GM19328 (cell line): ENCODE data around the gene HECW1.
"Not testable (repeated sequence)": the region's sequence is repeated elsewhere in the genome, so short reads cannot be mapped to it uniquely, and the experiment has no call there.

ENCODE experiments used
- ATAC-seq: cut with Tn5 transposase; IDR thresholded peaks from one replicate; pipeline ENCODE4 v1.9.1; 2021; ENCODE audit warnings: mild to moderate bottlenecking, moderate library complexity; ENCODE audit not compliant: unreplicated experiment

The HECW1 gene

DNA sequence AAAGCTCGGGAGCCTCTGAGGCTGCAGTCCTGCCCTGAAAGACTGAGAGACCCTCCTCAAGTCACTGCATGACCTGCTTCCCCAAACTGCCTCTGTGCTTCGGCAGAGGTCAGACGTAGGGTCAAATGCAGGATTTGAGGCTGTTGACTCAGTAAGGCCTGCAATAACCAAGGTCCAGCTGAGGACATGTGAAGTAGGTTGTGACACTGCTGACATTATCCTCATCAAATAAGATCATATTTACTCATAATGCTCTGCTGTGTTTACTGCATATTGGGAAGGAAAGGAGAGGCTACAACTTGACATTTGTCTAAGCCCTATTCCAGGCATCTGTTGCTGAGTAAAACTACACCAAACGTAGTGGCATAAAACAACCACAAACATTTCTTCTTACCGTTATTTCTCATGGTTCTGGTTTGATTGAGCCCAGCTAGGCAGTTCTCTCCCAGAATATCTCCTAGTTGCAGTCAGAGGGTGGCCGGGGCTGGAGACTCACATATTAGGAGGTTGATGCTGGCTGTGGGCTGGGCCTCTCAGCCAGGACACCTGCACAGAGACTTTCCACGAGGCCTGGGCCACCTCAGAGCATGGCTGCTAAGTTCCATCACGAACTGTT is 348.4 kb downstream of the HECW1 start:
- ATAC-seq = no peak

DNA sequence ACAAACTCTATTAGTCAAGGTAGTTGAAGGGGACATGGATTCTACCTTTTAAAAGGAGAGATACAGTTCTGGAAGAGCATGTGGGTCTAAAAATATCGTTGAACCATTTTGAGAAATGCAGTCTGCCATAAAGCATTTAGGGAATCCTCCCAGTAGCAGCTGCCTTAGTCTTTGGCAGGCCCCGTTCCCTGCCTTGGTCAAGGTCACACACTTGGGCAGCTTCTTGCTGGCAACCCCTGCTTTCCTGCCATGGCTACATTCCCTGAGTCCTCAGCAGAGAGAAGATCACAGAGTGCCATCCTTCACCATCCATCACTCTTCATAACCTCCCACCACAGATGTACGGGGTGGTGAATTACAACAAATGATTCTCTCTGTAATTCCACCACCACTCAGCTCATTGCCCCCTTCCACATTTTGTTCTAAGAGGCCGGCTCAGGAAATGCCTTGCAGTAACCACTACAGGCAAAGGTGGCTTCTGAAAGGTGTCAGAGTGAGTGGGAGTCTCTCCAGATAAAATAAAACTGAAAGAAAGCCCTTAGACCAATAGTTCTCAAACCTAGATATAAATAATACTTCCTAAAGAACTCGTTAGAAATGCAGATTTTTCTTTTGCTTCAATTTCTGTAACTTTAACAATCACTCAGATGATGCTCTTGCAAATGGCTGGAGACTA is 349.0 kb downstream of the HECW1 start:
- ATAC-seq = no peak

DNA sequence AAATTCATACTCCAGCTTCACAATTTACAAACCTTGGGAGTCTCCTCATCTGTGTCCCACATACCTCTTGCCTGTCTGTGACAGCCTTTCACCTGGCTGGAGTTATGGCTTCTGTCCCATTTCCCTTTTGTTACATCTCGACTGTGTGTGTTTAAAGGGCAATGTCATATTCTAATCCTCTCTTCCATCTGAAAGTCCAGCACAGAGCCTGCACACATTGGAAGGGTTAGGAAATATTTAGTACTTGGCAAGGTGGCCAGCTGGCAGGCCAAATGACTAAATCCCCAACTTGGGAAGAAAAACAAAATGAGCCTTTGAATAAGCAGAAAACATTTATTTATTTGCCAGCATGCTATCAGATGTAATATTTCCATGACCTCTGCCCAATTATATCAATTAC is 350.4 kb downstream of the HECW1 start:
- ATAC-seq = no peak

DNA sequence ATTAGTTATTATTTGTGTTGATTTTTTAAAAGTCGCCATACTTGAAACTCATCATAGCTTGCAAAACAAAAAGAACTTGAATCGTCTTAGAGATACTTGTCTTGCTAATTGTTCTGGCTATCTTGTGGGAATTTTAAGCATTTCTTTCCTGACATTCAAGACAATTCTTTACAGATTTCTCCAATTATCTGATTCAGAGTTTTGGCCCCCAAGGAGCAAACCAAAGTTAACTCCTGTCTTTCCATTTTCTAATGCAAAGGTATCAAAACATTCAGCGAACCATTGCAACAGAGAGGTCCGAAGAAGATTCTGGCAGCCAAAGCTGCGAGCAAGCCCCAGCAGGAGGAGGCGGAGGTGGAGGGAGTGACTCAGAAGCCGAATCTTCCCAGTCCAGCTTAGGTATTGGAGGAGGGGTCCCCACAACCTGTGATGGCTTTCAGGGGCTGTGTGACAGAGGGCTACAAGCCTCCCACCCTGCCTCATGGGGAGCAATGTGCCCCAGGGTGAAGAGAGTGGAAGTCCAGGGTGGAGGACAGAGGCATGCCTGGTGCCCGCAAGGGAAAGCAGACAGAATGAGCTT is 351.0 kb downstream of the HECW1 start:
- no peak for ATAC-seq

DNA sequence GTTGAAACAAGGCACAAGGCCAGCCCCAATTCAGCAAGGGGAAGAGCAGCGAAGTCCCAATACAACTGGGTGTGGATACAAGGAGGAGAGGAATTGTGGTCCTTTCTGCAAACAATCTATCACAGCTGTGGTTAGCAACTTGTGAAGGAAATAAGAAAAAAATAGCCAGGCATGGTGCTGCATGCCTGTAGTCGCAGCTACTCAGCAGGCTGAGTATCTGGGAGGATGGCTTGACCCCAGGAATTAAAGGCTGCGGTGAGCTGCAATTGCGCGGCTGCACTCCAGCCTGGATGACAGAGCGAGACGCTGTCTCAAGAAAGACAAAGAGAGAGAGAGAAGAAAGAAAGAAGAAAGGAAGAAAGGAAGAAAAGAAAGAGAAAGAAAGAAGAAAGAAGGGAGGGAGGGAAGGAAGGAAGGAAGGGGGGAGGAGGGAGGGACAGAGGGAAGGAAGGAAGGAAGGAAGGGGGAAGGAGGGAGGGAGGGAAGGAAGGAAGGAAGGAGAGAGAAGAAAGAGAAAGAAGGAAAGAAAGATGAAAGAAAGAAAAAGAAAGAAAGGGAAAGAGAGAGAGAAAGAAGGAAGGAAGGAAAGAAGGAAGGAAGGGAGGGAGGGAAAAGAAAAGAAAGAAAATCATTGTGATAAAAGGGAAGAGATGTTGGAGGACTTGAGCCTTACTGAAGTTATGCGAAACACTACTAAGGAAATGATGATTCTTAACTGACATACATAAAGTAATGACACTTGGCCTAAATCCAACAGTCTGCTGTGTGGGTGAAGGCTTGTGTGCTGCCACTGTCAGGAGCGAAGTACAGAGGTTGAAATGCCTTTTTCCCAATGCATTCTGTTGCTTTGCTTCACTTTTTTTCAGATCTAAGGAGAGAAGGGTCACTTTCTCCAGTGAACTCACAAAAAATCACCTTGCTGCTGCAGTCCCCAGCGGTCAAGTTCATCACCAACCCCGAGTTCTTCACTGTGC is 353.4 kb downstream of the HECW1 start:
- no peak for ATAC-seq

DNA sequence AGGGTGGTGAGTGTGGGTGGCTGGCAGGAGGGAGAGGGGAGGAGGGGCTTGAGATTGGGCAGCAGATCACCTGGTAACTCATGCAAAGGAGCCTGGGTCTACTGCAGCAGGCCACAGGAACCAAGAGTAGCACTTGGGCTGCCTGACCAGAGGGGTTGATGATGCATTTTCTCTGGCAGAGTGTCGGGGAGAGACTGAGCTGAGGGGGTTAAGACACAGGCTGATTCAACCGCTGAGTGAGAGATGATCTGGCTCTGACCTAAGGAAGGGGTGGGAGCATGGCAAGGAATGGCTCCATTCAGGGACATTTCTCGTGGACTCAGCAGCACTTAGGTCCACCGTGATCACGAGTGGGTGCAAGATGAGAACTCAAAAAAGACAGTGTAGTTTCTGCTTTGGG is 355.0 kb downstream of the HECW1 start:
- no peak for ATAC-seq

DNA sequence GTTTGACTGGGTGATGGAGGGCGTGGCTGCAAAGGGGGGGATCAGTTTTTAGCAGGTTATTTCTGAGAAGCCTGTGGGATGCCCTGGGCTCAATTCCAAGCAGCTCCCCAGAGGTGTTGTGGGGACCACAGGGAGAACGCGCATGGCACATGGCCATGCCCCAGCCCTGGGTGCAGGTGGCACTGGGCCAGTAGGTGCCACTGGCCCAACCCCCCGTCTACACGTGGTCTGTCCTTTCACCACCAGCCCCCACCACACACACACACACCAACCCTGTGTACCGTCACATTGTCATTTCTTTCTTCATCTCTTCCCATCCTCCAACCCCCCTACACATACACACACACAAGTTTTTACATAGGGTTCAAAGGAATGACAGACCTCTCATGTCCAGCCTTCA is 355.4 kb downstream of the HECW1 start:
- ATAC-seq = no peak

DNA sequence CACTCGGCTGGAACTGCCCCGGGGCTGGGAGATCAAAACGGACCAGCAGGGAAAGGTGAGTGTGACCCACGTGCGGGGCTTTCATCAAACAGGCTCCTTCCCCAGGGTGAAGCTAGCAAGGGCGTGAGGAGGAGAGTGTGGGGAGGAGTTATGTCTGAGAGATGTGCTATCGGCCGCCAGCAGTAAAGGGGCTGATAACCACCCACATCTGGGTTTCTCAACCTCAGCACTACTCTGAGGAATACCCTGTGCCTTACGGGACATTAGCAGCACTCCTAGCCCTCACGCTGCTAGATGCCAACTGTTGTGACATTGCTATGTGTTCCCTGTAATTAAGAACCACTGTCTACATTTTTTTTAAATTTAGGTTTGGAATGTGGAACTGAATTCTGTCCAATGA is 356.6 kb downstream of the HECW1 start:
- ATAC-seq = no peak

DNA sequence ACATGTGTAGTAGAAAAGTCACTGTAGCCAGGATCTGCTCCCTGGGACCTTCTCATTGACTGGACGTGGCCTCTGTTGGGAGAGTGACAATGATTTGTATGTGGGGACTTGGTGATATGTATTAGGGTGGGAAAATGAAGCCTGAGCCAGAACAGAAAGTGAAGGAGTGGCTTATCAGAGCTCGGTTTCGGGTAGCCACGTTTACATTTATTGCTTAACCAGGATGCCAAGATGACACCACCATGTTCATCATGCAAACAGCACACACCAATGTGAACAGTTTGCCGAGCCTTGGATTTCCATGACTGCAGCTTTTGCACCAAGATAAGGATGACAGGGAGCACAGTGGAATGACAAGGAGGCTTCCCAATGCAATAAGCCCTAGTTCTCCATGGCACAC is 357.7 kb downstream of the HECW1 start:
- no peak for ATAC-seq

DNA sequence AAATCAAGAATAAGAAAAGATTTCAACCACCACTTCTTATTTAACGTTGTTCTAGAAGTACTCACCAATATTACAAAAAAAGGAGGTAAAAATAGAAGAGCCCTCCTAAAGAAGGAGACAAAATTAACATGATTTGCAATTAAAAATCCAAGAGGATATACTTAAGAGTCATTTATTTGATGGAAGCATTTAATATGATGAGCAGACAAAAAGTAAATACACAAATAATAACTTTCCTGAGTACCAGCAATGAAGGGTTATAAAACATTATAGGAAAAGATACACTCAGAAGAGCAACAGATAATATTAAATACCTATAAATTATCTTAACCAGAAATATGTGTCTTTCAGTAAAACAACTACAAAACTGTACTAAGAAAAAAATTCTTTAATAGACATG is 363.5 kb downstream of the HECW1 start:
- no peak for ATAC-seq

DNA sequence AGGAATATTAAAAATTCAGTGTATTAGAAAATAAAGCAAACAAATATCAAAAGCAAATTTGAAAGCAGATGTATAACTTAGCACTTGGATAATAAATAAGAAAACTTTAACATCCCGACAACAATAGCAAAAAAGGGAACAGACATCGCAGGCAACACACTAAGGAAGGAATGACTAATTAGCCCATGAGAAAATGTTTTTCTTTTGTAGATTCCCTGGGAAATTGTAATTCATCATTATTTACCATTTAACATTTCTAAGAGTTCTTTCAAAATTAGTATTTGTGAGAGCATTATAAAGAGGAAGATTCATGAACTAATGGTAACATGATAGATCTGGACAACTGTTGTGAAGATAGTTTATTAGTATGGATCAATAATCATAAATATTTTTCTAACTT is 364.4 kb downstream of the HECW1 start:
- no peak for ATAC-seq

DNA sequence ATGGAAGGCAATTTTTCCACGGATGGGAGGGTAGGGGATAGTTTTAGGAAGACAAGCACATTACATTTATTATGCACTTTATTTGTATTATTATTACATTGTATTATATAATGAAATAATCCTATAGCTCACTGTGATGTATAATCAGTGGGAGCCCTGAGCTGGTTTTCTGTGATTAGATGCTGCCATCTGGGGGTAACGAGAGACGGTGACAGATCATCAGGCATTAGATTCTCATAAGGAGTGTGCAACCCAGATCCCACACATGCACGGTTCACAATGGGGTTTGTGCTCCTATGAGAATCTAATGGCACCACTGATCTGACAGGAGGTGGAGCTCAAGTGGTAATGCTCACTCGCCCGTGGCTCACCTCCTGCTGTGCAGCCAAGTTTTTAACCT is 366.6 kb downstream of the HECW1 start:
- ATAC-seq = no peak

DNA sequence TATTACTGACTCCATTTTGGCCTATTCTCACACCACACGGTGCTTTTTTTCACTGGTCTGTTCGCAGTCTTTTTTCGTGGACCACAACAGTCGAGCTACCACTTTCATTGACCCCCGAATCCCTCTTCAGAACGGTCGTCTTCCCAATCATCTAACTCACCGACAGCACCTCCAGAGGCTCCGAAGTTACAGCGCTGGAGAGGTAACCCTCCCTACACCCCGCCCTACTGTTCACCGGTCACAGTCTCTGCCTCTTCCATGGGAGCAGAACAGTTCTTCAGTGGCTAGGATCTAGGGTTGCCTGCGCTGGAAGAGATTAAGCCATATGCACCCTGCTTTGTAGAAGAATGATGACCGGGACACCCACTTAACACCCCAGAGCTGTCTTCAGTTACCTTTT is 367.1 kb downstream of the HECW1 start:
- no peak for ATAC-seq

DNA sequence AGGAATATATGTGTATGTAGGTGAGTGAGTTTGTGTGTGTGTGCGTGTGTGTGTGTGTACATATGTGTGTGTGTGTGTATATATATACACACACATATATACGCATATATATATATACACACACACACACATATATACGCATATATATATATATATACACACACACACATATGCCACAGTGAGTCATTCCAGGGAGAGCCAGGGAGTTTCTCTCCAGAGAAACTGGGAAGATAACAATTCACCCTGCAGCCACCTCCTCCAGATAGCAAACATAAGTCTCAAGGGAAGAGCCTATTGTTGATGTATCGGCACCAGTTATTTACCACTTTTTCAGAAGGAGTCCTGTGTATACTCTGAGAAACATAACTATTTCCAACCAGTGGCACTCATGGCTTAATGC is 368.1 kb downstream of the HECW1 start:
- ATAC-seq = no peak

DNA sequence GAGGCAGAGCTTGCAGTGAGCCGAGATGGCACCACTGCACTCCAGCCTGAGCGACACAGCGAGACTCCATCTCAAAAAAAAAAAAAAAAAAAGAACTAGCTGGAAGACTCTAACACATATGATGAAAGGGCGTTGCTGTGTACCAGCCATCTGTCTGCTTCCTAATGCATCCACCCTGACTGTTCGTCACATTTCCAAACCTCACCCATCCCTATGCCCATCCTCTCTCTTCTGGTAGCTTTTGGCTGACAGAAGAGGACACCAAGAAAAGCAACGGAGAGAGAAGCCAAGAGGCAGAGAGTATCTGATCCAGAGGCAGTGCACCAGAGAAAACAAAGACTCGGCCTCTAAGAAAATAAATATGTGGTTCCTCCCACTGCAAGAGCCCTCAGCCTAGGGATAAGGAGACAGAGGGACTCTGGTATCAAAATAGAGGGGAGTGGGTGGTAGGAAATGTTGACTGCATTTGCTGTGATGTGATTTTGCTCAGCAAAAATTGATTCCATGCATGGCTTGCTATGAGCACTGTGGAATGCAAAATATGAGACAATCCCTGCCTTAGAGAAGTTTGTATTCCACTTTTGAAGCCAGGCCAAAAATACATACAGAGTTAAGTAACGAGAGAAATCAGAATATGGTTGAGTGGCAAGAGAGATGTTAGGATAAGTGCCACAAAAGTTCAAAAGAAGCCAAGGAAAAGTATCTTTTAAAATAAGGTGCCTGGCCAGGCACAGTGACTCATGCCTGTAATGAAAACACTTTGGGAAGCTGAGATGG is 369.6 kb downstream of the HECW1 start:
- no peak for ATAC-seq

DNA sequence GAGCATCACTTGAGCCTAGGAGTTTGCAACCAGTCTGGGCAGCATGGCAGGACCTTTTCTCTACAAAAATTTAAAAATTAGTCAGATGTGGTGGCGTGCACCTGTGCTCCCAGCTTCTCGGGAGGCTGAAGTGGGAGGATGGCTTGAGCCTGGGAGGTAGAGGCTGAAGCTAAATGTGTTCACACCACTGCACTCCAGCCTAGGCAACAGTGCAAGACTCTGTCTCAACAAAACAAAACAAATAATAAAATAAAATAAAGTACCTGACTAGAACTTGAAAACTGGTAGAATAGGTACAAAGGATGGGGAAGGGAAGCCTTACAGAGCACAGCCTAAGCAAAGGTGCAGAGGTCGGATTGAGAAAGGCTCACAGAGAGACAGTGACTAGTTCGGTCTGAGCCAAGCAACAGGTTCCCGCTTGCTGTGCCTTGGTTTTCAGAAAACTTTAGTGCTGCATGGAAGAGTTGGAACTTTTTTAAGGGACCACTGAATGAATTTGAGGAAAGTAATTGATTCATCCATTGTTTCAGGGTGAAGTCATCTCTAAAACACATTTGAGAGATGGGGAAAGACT is 370.3 kb downstream of the HECW1 start:
- no peak for ATAC-seq

DNA sequence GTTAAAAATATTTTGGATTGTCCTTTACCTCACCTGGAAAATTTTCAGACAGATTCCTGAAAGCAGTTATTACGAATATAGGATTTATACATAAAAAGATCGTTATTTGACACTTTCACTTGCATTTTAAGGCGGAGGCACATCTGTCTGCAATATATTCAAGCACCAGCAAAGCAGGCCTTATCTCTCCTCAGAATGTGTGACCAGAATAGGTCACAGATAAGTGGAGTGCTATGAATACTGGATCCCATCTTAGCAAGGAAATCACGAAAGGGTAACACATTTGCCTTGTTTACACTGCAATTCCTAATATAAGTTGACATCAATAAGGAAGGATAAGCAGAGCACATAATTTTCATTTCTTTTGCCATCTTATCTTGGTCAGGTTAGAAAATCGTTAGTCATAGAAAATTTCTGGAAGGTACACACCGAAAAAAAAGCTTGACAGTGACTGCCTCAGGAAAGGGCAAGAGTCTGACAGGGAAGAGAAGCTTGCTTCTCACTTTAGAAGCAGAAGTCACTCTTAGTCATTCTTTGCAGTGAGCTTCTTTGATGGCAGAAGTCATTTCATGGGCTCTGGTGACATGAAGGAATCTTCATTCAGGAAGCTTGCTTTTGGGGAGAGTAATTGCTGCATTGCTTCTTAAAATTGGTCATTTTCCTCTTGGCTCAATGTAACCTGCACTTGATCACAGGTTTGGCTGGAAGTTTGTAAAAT is 372.4 kb downstream of the HECW1 start:
- ATAC-seq = no peak

DNA sequence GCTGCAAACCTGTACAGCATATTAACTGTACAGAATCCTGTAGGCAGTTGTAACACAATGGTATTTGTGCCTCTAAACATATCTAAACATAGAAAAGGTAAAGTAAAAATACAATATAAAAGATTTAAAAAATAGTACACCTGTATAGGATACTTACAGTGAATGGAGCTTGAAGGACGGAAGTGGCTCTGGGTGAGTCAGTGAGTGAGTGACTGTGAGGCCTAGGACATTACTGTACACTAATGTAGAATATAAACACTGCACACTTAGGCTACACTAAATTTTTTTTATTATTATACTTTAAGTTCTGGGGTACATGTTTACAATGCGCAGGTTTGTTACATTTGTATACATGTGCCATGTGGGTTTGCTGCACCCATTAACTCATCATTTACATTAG is 373.1 kb downstream of the HECW1 start:
- no peak for ATAC-seq

DNA sequence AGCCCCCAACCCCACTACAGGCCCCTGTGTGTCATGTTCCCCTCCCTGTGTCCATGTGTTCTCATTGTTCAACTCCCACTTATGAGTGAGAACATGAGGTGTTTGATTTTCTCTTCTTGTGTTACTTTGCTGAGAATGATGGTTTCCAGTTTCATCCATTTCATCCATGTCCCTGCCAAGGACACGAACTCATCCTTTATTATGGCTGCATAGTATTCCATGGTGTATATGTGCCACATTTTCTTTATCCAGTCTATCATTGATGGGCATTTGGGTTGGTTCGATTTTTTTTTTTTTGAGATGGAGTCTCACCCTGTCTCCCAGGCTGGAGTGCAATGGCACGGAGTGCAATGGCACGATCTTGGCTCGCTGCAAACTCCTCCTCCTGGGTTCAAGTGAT is 373.6 kb downstream of the HECW1 start:
- ATAC-seq = not testable (repeated sequence)

DNA sequence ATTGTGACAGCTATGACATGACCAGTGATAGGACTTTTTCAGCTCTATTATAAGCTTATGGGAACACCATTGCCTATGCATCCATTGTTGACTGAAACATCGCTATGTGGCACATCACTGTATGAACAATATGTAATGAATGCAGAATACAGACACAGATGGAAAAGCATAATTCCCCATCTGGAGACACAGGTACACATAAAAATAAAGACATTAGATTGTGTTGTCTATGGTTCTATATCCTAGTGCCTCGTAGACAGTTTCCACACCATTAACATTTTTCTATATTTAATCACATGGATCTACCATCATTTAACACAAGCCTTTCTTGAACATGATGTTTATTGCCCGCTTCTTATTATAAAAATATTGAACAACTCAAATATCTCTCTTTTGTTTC is 374.2 kb downstream of the HECW1 start:
- ATAC-seq = no peak
